ENCODE results near the gene TUBGCP2. TPM values are rescaled to one million over a fixed set of nuclear protein-coding genes. Genes with fewer than 3 reads are reported as not detected.

Gene TUBGCP2
- total RNA-seq, 1 experiment from 2014 or later, result 35.4 TPM

DNA sequence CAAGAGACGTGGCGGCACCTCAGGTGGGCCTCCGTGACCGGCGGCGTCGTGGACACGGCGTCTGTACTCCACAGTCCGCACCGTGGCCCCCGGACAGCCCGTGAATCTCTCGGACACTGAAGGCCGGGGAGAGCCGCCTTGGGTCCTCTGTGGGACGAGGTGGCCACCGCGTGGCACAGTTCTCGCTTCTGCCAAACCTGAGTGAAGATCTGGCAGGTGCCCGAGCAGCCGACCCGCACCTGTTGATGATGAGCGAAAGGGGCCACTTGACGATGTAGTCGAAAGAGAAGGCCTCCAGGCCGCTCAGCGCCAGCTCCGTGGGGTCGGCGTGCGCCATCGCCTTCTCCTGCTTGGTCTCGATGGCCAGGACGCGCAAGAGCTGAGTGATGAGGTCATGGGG, 23.5 kb downstream of the TUBGCP2 start:
- Histone ChIP-seq H3K27ac (ENCODE audit: low read depth, low read length) (no peak overlapping the region), H3K9me2 (ENCODE audit: insufficient read depth) (no peaks in the 10 kb centered on the region), H3K9ac (ENCODE audit: low read length) (no peak overlapping the region), H3K27me3 (ENCODE audit: insufficient read depth, low read length) (no peaks in the 10 kb centered on the region), H4K20me1 (ENCODE audit: insufficient read depth) (no peaks in the 10 kb centered on the region), H3K4me1 (ENCODE audit: control insufficient read depth in 1 of 2, insufficient read depth in 2 of 2, low read length in 2 of 2) (no peaks in the 10 kb centered on the region), H3K9me3 (ENCODE audit: control insufficient read depth in 1 of 2, insufficient read depth in 1 of 2, low read depth in 1 of 2, low read length in 2 of 2) (no peaks in the 10 kb centered on the region), H3K4me3 (replicated peaks in 1 of 2; ENCODE audit: low read depth in 1 of 2, low read length in 2 of 2) (no peak overlapping the region), H3K36me3 (ENCODE audit: control insufficient read depth in 1 of 2, insufficient read depth in 2 of 2, low read length in 2 of 2) (no peaks in the 10 kb centered on the region), H3K79me2 (ENCODE audit: insufficient read depth, low read length) (no peaks in the 10 kb centered on the region), H2AFZ (ENCODE audit: low read depth, low read length, poor library complexity, severe bottlenecking) (no peak overlapping the region), H3K4me2 (ENCODE audit: low read length) (no peak overlapping the region)
- POLR2A ChIA-PET, result no interaction called here
- intact Hi-C loops (cut with micrococcal nuclease), result no loop called here
- ATAC-seq, result no peak
- CTCF ChIA-PET, result no interaction called here
- RAD21 ChIA-PET (ENCODE audit: low non-redundant PET in 1 of 2, low total read pairs in 2 of 2, uncharacterized antibody in 2 of 2, unreplicated experiment in 2 of 2), result no interaction called here
- no TSS peak for BruUV-seq (replicated peaks)
- DNase-seq (ENCODE audit: low read depth, low spot score), result no peak
- TF ChIP-seq TCF7L2 (IDR thresholded peaks at IDR 0.05; ENCODE audit: borderline replicate concordance, extremely low read depth, insufficient read depth, insufficient read length) (no peak), SIN3A (IDR thresholded peaks at IDR 0.05; ENCODE audit: low read depth) (no peak), JUND (IDR thresholded peaks at IDR 0.05) (no peak), ZFX (IDR thresholded peaks at IDR 0.05) (no peak)

DNA sequence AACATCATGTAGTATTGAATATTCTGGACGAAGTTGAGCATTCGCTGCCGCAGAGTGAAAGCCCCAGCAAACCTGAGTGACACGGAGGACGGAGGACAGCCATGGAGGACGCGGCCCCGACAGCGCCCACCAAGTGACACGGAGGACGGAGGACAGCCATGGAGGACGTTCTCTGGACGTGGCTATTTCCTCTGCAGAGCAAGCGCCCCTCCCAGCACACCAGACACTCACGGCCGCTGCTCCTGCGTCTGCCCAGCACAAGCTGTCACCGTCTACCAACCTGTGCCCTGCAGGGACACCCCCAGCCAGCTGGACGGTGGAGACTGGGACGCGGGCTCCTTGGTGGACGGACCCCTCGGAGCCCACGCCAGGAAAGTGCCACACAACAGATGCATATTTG, 24.7 kb downstream of the TUBGCP2 start:
- H3K27ac ChIP-seq (ENCODE audit: low read depth, low read length), result no peak overlapping the region
- POLR2A ChIA-PET, result no interaction called here
- BruUV-seq (replicated peaks), result no TSS peak
- TF ChIP-seq SP1 (IDR thresholded peaks at IDR 0.05; ENCODE audit: low read depth), result no peak
- TF ChIP-seq YY1 (IDR thresholded peaks at IDR 0.05; ENCODE audit: extremely low read depth, insufficient replicate concordance, low read depth, low read length), result no peak
- TF ChIP-seq SIN3A (IDR thresholded peaks at IDR 0.05; ENCODE audit: low read depth), result no peak
- TF ChIP-seq POLR2A (IDR thresholded peaks at IDR 0.05; ENCODE audit: borderline replicate concordance, extremely low read depth, insufficient read depth, insufficient read length), result no peak
- TF ChIP-seq, protein P1, sequence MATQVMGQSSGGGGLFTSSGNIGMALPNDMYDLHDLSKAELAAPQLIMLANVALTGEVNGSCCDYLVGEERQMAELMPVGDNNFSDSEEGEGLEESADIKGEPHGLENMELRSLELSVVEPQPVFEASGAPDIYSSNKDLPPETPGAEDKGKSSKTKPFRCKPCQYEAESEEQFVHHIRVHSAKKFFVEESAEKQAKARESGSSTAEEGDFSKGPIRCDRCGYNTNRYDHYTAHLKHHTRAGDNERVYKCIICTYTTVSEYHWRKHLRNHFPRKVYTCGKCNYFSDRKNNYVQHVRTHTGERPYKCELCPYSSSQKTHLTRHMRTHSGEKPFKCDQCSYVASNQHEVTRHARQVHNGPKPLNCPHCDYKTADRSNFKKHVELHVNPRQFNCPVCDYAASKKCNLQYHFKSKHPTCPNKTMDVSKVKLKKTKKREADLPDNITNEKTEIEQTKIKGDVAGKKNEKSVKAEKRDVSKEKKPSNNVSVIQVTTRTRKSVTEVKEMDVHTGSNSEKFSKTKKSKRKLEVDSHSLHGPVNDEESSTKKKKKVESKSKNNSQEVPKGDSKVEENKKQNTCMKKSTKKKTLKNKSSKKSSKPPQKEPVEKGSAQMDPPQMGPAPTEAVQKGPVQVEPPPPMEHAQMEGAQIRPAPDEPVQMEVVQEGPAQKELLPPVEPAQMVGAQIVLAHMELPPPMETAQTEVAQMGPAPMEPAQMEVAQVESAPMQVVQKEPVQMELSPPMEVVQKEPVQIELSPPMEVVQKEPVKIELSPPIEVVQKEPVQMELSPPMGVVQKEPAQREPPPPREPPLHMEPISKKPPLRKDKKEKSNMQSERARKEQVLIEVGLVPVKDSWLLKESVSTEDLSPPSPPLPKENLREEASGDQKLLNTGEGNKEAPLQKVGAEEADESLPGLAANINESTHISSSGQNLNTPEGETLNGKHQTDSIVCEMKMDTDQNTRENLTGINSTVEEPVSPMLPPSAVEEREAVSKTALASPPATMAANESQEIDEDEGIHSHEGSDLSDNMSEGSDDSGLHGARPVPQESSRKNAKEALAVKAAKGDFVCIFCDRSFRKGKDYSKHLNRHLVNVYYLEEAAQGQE (IDR thresholded peaks at IDR 0.05; ENCODE audit: low read depth), result no peak
- no peak for TF ChIP-seq EGR1 (IDR thresholded peaks at IDR 0.05; ENCODE audit: low read depth)
- TF ChIP-seq, protein P2, sequence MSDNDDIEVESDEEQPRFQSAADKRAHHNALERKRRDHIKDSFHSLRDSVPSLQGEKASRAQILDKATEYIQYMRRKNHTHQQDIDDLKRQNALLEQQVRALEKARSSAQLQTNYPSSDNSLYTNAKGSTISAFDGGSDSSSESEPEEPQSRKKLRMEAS (IDR thresholded peaks at IDR 0.05), result no peak
- no peak for TF ChIP-seq ELF1 (IDR thresholded peaks at IDR 0.05; ENCODE audit: borderline replicate concordance, low read depth)
- TF ChIP-seq, protein P3, sequence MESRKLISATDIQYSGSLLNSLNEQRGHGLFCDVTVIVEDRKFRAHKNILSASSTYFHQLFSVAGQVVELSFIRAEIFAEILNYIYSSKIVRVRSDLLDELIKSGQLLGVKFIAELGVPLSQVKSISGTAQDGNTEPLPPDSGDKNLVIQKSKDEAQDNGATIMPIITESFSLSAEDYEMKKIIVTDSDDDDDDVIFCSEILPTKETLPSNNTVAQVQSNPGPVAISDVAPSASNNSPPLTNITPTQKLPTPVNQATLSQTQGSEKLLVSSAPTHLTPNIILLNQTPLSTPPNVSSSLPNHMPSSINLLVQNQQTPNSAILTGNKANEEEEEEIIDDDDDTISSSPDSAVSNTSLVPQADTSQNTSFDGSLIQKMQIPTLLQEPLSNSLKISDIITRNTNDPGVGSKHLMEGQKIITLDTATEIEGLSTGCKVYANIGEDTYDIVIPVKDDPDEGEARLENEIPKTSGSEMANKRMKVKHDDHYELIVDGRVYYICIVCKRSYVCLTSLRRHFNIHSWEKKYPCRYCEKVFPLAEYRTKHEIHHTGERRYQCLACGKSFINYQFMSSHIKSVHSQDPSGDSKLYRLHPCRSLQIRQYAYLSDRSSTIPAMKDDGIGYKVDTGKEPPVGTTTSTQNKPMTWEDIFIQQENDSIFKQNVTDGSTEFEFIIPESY (IDR thresholded peaks at IDR 0.05; ENCODE audit: extremely low read depth, insufficient replicate concordance, low read length), result no peak
- no peak for TF ChIP-seq JUND (IDR thresholded peaks at IDR 0.05)
- TF ChIP-seq RAD21 (IDR thresholded peaks at IDR 0.05; ENCODE audit: low read depth), result no peak
- TF ChIP-seq CBX3 (IDR thresholded peaks at IDR 0.05; ENCODE audit: low read depth), result no peak
- no peak for TF ChIP-seq EZH2 (IDR thresholded peaks at IDR 0.05)
- TF ChIP-seq FOSL1 (IDR thresholded peaks at IDR 0.05; ENCODE audit: low read depth), result no peak

More for the DNA sequence above, 24.7 kb downstream of the TUBGCP2 start:
- H3K4me3 ChIP-seq (replicated peaks in 1 of 2; ENCODE audit: low read depth in 1 of 2, low read length in 2 of 2), result no peak overlapping the region
- ATAC-seq (no peak), DNase-seq (ENCODE audit: low read depth, low spot score) (no peak)
- intact Hi-C loops (cut with micrococcal nuclease), result no loop called here
- no peak overlapping the region for H3K9ac ChIP-seq (ENCODE audit: low read length)
- H3K4me1 ChIP-seq (ENCODE audit: control insufficient read depth in 1 of 2, insufficient read depth in 2 of 2, low read length in 2 of 2), result no peaks in the 10 kb centered on the region
- H3K79me2 ChIP-seq (ENCODE audit: insufficient read depth, low read length), result no peaks in the 10 kb centered on the region
- no peaks in the 10 kb centered on the region for H3K9me3 ChIP-seq (ENCODE audit: control insufficient read depth in 1 of 2, insufficient read depth in 1 of 2, low read depth in 1 of 2, low read length in 2 of 2)
- no peaks in the 10 kb centered on the region for H3K27me3 ChIP-seq (ENCODE audit: insufficient read depth, low read length)
- ChIA-PET CTCF (no interaction called here), RAD21 (ENCODE audit: low non-redundant PET in 1 of 2, low total read pairs in 2 of 2, uncharacterized antibody in 2 of 2, unreplicated experiment in 2 of 2) (no interaction called here)
- no peaks in the 10 kb centered on the region for H3K36me3 ChIP-seq (ENCODE audit: control insufficient read depth in 1 of 2, insufficient read depth in 2 of 2, low read length in 2 of 2)
- H2AFZ ChIP-seq (ENCODE audit: low read depth, low read length, poor library complexity, severe bottlenecking), result no peak overlapping the region
- H3K4me2 ChIP-seq (ENCODE audit: low read length), result no peak overlapping the region
- H4K20me1 ChIP-seq (ENCODE audit: insufficient read depth), result no peaks in the 10 kb centered on the region
- no peaks in the 10 kb centered on the region for H3K9me2 ChIP-seq (ENCODE audit: insufficient read depth)
